Measurements from ENCODE around the gene ERBB4. TPM values are rescaled to one million over a fixed set of nuclear protein-coding genes. Genes with fewer than 3 reads are reported as not detected.

The ERBB4 gene
- total RNA-seq, 4 donors from 2014 or later = 1.6 to 5.7 (median 3.5) TPM

- Histone ChIP-seq H3K9me3 (no peaks in the 10 kb centered on the region), H3K4me1 (no peaks in the 10 kb centered on the region), H3K27ac (no peak overlapping the region), H3K36me3 (no peaks in the 10 kb centered on the region), H3K4me3 (no peak overlapping the region), H3K27me3 (no peaks in the 10 kb centered on the region)
- DNase-seq (no peak), ATAC-seq (no peak)
- TF ChIP-seq POLR2A (IDR thresholded peaks at IDR 0.05) = no peak
- TF ChIP-seq CTCF (IDR thresholded peaks at IDR 0.05 in 4 of 5, conservative IDR thresholded peaks at IDR 0.05 in 1 of 5) = no peak
- intact Hi-C loops (cut with DNase I; ENCODE audit: low total_unique reads) (no loop called here), in situ Hi-C loops (cut with MboI; ENCODE audit: low sequenced_read_pairs in 4 of 4) (no loop called here)
Observed at GRCh38 chr2:212344131-212344530, 194.5 kb downstream of the ERBB4 start.

GRCh38 chr2:212343167-212343566, 195.4 kb downstream of the ERBB4 start:
- Histone ChIP-seq H3K9me3 (no peaks in the 10 kb centered on the region), H3K4me1 (no peaks in the 10 kb centered on the region), H3K27me3 (no peaks in the 10 kb centered on the region), H3K4me3 (no peak overlapping the region), H3K36me3 (no peaks in the 10 kb centered on the region), H3K27ac (no peak overlapping the region)
- no peak for TF ChIP-seq CTCF (IDR thresholded peaks at IDR 0.05 in 4 of 5, conservative IDR thresholded peaks at IDR 0.05 in 1 of 5)
- ATAC-seq (no peak), DNase-seq (no peak)
- intact Hi-C loops (cut with DNase I; ENCODE audit: low total_unique reads) (no loop called here), in situ Hi-C loops (cut with MboI; ENCODE audit: low sequenced_read_pairs in 4 of 4) (no loop called here)

GRCh38 chr2:212337486-212338343, 200.9 kb downstream of the ERBB4 start:
- in situ Hi-C loops (cut with MboI; ENCODE audit: low sequenced_read_pairs in 4 of 4) (no loop called here), intact Hi-C loops (cut with DNase I; ENCODE audit: low total_unique reads) (no loop called here)
- Histone ChIP-seq H3K4me3 (no peak overlapping the region), H3K4me1 (no peaks in the 10 kb centered on the region), H3K27ac (no peak overlapping the region), H3K36me3 (no peaks in the 10 kb centered on the region), H3K27me3 (no peaks in the 10 kb centered on the region), H3K9me3 (no peaks in the 10 kb centered on the region)
- no peak for TF ChIP-seq POLR2A (IDR thresholded peaks at IDR 0.05)
- TF ChIP-seq CTCF (IDR thresholded peaks at IDR 0.05 in 4 of 5, conservative IDR thresholded peaks at IDR 0.05 in 1 of 5) = no peak
- ATAC-seq = no peak
- no peak for DNase-seq

GRCh38 chr2:212337036-212337435, 201.6 kb downstream of the ERBB4 start:
- no peak for ATAC-seq
- Histone ChIP-seq H3K27ac (no peak overlapping the region), H3K4me1 (no peaks in the 10 kb centered on the region), H3K36me3 (no peaks in the 10 kb centered on the region), H3K9me3 (no peaks in the 10 kb centered on the region), H3K27me3 (no peaks in the 10 kb centered on the region), H3K4me3 (no peak overlapping the region)
- intact Hi-C loops (cut with DNase I; ENCODE audit: low total_unique reads) (no loop called here), in situ Hi-C loops (cut with MboI; ENCODE audit: low sequenced_read_pairs in 4 of 4) (no loop called here)
- no peak for DNase-seq
- TF ChIP-seq CTCF (IDR thresholded peaks at IDR 0.05 in 4 of 5, conservative IDR thresholded peaks at IDR 0.05 in 1 of 5) (no peak), POLR2A (IDR thresholded peaks at IDR 0.05) (no peak)

All from gastrocnemius medialis (tissue), 4 donors.